HCT116 (cell line): ENCODE results near the gene THSD4. TPM values are rescaled to one million over a fixed set of nuclear protein-coding genes. Genes with fewer than 3 reads are reported as not detected.

ENCODE experiments used
- ATAC-seq: fragments of 200-7000 bp; cut with Tn5 transposase; 2 replicates; pipeline ENCODE4 v1.9.1; 2020; ENCODE audit warnings: mild to moderate bottlenecking, moderate library complexity
- BruUV-seq: library from RNA; stranded (reverse); fragments of 400-500 nt; replicated peaks from 2 replicates; lab custom pipeline; 2021; lab: Mats Ljungman, UMichigan
- CTCF ChIA-PET: fragments of 300-600 bp; sonication (Branson Sonifier 250); formaldehyde crosslinking; loops from one replicate; lab custom pipeline; 2021; ENCODE audit warnings: antibody characterized with exemption; lab: Charles Lee
- POLR2A ChIA-PET: fragments of 300-600, 350-600 bp; sonication (Branson Sonifier 250); formaldehyde crosslinking; loops from one replicate; lab custom pipeline; 2021; ENCODE audit warnings: antibody characterized with exemption; lab: Charles Lee
- RAD21 ChIA-PET, 2 experiments: fragments of 300-600 bp; sonication (Branson Sonifier 250); formaldehyde crosslinking; loops; one replicate each; lab custom pipeline; 2023; ENCODE audit warnings: low total read pairs in 2 of 2; ENCODE audit not compliant: uncharacterized antibody in 2 of 2, unreplicated experiment in 2 of 2, low non-redundant PET in 1 of 2; lab: Charles Lee
- DNase-seq: peaks from one replicate; pipeline ENCODE4 v3.0.0-alpha.2; 2010; ENCODE audit warnings: low read depth, low spot score
- H2AFZ ChIP-seq: fragments of 200-600 bp; shearing (Covaris generic), sonication (generic); 2 replicates; pipeline ENCODE4 v1.6.1; 2017; ENCODE audit warnings: low read depth, mixed run types, mixed read lengths, antibody characterized with exemption, low read length; ENCODE audit not compliant: poor library complexity, severe bottlenecking
- H3K27ac ChIP-seq: 2 replicates; pipeline ENCODE4 v1.5.1; 2012; ENCODE audit warnings: low read depth, low read length
- H3K27me3 ChIP-seq: fragments of 200-600 bp; sonication (generic); 2 replicates; pipeline ENCODE4 v1.6.1; 2016; ENCODE audit warnings: mixed run types, low read length, mixed read lengths; ENCODE audit not compliant: insufficient read depth
- H3K36me3 ChIP-seq, 2 experiments: fragments of 200-500 bp in 1 of 2; fragments of 200-600 bp in 1 of 2; sonication (Bioruptor generic) in 1 of 2; sonication (generic) in 1 of 2; 2 replicates each; pipeline versions ENCODE4 v1.5.1 to v1.6.1; 2014 to 2016; ENCODE audit warnings: low read length in 2 of 2, inconsistent platforms in 1 of 2, mixed read lengths in 1 of 2, mixed run types in 1 of 2; ENCODE audit not compliant: insufficient read depth in 2 of 2, control insufficient read depth in 1 of 2
- H3K4me1 ChIP-seq, 2 experiments: fragments of 200-600 bp in 1 of 2; sonication (generic) in 1 of 2; 2 replicates each; pipeline versions ENCODE4 v1.5.1 to v1.6.1; 2012 to 2017; ENCODE audit warnings: low read length in 2 of 2, inconsistent platforms in 1 of 2, mild to moderate bottlenecking in 1 of 2, mixed read lengths in 1 of 2, mixed run types in 1 of 2, moderate library complexity in 1 of 2; ENCODE audit not compliant: insufficient read depth in 2 of 2, control insufficient read depth in 1 of 2
- H3K4me2 ChIP-seq: fragments of 200-600 bp; sonication (generic); 2 replicates; pipeline ENCODE4 v1.6.1; 2017; ENCODE audit warnings: mixed run types, low read length, mixed read lengths
- H3K4me3 ChIP-seq, 2 experiments: fragments of 200-600 bp in 1 of 2; sonication (generic) in 1 of 2; replicated peaks in 1 of 2; 2 replicates each; pipeline ENCODE4 v1.5.1; 2011 to 2016; ENCODE audit warnings: low read length in 2 of 2, control low read depth in 1 of 2, low read depth in 1 of 2, mild to moderate bottlenecking in 1 of 2, mixed read lengths in 1 of 2, mixed run types in 1 of 2
- H3K79me2 ChIP-seq: fragments of 200-600 bp; sonication (generic); 2 replicates; pipeline ENCODE4 v1.6.1; 2017; ENCODE audit warnings: mild to moderate bottlenecking, mixed run types, low read length, moderate library complexity, mixed read lengths; ENCODE audit not compliant: insufficient read depth
- H3K9ac ChIP-seq: fragments of 200-600 bp; sonication (generic); 2 replicates; pipeline ENCODE4 v1.6.1; 2016; ENCODE audit warnings: low read length, mixed read lengths
- H3K9me2 ChIP-seq: fragments of 200-600 bp; sonication (generic), shearing (Covaris generic); 2 replicates; pipeline ENCODE4 v1.6.1; 2017; ENCODE audit warnings: mixed run types, mild to moderate bottlenecking, moderate library complexity; ENCODE audit not compliant: insufficient read depth
- H3K9me3 ChIP-seq, 2 experiments: fragments of 200-500 bp in 1 of 2; fragments of 200-600 bp in 1 of 2; sonication (Bioruptor generic) in 1 of 2; sonication (generic) in 1 of 2; 2 replicates each; pipeline ENCODE4 v1.6.1; 2014 to 2017; ENCODE audit warnings: low read length in 2 of 2, mixed read lengths in 2 of 2, inconsistent platforms in 1 of 2, low read depth in 1 of 2, mild to moderate bottlenecking in 1 of 2, mixed run types in 1 of 2, moderate library complexity in 1 of 2; ENCODE audit not compliant: control insufficient read depth in 1 of 2, insufficient read depth in 1 of 2
- H4K20me1 ChIP-seq: fragments of 200-600 bp; sonication (generic), shearing (Covaris generic); 2 replicates; pipeline ENCODE4 v1.6.1; 2017; ENCODE audit warnings: mixed run types, mild to moderate bottlenecking, moderate library complexity; ENCODE audit not compliant: insufficient read depth
- CBX3 ChIP-seq: IDR thresholded peaks from 2 replicates; pipeline ENCODE4 v1.6.1; 2012; ENCODE audit warnings: low read depth
- EZH2phosphoT487 ChIP-seq: fragments of 200-600 bp; IDR thresholded peaks from 2 replicates; pipeline ENCODE4 v1.6.1; 2018; ENCODE audit warnings: antibody characterized with exemption, borderline replicate concordance
- FOSL1 ChIP-seq: IDR thresholded peaks from 2 replicates; pipeline ENCODE4 v1.6.1; 2012; ENCODE audit warnings: low read depth
- SIN3A ChIP-seq: IDR thresholded peaks from 2 replicates; pipeline ENCODE4 v1.6.1; 2012; ENCODE audit warnings: low read depth
- SRF ChIP-seq: IDR thresholded peaks from 2 replicates; pipeline ENCODE4 v1.6.1; 2012; ENCODE audit warnings: low read depth
- YY1 ChIP-seq: IDR thresholded peaks from 2 replicates; pipeline ENCODE4 v1.6.1; 2011; ENCODE audit warnings: low read length, low read depth, moderate library complexity, mild to moderate bottlenecking; ENCODE audit not compliant: insufficient replicate concordance; ENCODE audit errors: extremely low read depth
- intact Hi-C: fragments of 100-400 bp; cut with micrococcal nuclease; formaldehyde crosslinking; loops from 2 replicates; pipeline ENCODE4 v1.10.0; 2022
- total RNA-seq: library from RNA; stranded (reverse); gene quantifications from one replicate; pipeline ENCODE4 v1.2.1, GENCODE V29; 2021; ENCODE audit not compliant: unreplicated experiment
- TF ChIP-seq, protein P1 (sequence below): IDR thresholded peaks from 2 replicates; pipeline ENCODE4 v1.6.1; 2012; ENCODE audit warnings: low read depth
- TF ChIP-seq, protein P2 (sequence below), 3 experiments: fragments of 200-600 bp in 1 of 3; sonication (generic) in 1 of 3; IDR thresholded peaks in 2 of 3; conservative IDR thresholded peaks in 1 of 3; 2 replicates each; pipeline ENCODE4 v1.5.1; 2012 to 2017; ENCODE audit warnings: low read depth in 2 of 3, low read length in 2 of 3, antibody characterized with exemption in 1 of 3, borderline replicate concordance in 1 of 3, control low read depth in 1 of 3, mild to moderate bottlenecking in 1 of 3, mixed read lengths in 1 of 3, mixed run types in 1 of 3, moderate library complexity in 1 of 3; ENCODE audit not compliant: insufficient read depth in 1 of 3
- TF ChIP-seq, protein P3 (sequence below): IDR thresholded peaks from 2 replicates; pipeline ENCODE4 v1.6.1; 2012
- TF ChIP-seq, protein P4 (sequence below): IDR thresholded peaks from 2 replicates; pipeline ENCODE4 v1.6.1; 2012

The THSD4 gene
- total RNA-seq, 1 experiment from 2014 or later: 30.5 TPM

DNA sequence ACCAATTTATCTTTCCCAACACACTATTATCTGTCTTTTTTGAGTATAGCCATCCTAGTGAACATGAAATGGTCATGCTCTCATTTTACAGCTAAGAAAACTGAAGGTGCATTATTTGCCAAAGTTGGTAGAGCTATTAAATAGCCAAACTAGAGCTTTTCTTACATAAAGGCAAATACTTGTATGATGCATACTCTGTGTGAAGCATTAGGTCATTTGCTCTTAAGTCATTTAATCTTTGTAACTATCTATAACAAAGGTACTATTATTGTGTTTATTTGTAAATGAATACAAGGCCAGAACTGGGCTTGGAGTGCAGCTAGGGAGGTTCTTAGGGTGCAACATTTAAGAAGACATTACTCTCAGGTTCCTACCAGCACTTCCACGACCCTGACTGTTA lies 123.7 kb downstream of the THSD4 start:
- Histone ChIP-seq H3K36me3 (no peaks in the 10 kb centered on the region), H2AFZ (no peak overlapping the region), H3K27ac (no peak overlapping the region), H3K9me3 (no peaks in the 10 kb centered on the region), H4K20me1 (no peaks in the 10 kb centered on the region), H3K9ac (no peak overlapping the region), H3K27me3 (no peaks in the 10 kb centered on the region), H3K9me2 (no peaks in the 10 kb centered on the region), H3K4me1 (peaks cover 0 to 16% of the 10 kb centered on the region in 2 experiments; a peak in 2 of 4 replicates), H3K79me2 (no peaks in the 10 kb centered on the region), H3K4me3 (no peak overlapping the region), H3K4me2 (no peak overlapping the region)
- intact Hi-C loops: no loop called here
- no peak for TF ChIP-seq SRF
- TF ChIP-seq SIN3A: no peak
- TF ChIP-seq EZH2phosphoT487: no peak
- TF ChIP-seq, protein P1, sequence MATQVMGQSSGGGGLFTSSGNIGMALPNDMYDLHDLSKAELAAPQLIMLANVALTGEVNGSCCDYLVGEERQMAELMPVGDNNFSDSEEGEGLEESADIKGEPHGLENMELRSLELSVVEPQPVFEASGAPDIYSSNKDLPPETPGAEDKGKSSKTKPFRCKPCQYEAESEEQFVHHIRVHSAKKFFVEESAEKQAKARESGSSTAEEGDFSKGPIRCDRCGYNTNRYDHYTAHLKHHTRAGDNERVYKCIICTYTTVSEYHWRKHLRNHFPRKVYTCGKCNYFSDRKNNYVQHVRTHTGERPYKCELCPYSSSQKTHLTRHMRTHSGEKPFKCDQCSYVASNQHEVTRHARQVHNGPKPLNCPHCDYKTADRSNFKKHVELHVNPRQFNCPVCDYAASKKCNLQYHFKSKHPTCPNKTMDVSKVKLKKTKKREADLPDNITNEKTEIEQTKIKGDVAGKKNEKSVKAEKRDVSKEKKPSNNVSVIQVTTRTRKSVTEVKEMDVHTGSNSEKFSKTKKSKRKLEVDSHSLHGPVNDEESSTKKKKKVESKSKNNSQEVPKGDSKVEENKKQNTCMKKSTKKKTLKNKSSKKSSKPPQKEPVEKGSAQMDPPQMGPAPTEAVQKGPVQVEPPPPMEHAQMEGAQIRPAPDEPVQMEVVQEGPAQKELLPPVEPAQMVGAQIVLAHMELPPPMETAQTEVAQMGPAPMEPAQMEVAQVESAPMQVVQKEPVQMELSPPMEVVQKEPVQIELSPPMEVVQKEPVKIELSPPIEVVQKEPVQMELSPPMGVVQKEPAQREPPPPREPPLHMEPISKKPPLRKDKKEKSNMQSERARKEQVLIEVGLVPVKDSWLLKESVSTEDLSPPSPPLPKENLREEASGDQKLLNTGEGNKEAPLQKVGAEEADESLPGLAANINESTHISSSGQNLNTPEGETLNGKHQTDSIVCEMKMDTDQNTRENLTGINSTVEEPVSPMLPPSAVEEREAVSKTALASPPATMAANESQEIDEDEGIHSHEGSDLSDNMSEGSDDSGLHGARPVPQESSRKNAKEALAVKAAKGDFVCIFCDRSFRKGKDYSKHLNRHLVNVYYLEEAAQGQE: no peak
- ATAC-seq: no peak
- POLR2A ChIA-PET: interaction anchor here (1.6 kb wide), 1 partner anchor 49 kb away, joined by 3 read pairs; no protein-coding TSS in a partner anchor
- no peak for DNase-seq
- BruUV-seq: no TSS peak
- CTCF ChIA-PET: no interaction called here
- RAD21 ChIA-PET: no interaction called here

DNA sequence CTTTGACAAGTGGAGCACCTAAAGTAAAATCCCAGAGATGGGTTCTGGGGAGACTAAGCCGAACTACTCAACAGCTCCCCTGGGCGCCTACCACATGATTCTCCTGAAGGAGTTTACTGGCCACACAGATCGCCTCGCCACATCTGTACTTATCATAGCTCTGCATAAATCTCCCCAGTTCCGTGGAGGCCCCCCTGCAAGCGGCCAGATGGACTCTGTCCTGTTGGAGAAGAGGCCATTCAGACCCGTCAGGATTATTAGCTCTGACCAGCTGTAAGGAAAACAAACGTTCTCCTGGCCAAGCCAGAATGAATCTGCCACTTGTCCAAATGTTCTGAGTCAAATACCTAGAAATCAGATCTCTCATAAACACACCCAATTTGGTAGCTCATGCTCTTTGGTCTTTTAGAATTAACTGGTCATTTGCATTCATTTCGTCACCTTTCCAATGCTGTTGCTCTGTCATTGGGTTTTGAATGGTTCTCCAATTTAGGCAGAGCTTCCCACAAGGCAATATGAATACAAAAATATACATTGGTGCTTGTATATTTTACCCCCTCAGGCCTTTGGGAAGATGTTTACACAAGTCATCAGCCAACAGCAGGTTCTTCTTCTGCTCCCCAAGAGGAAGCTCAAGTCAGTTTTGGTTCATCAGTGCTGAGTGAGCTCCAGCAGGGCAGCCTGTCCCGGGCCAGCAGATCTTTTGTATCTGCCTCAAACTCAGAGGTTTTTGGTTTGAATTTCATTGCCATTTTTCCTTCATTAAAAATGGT lies 124.5 kb downstream of the THSD4 start:
- ATAC-seq: no peak
- TF ChIP-seq, protein P2, sequence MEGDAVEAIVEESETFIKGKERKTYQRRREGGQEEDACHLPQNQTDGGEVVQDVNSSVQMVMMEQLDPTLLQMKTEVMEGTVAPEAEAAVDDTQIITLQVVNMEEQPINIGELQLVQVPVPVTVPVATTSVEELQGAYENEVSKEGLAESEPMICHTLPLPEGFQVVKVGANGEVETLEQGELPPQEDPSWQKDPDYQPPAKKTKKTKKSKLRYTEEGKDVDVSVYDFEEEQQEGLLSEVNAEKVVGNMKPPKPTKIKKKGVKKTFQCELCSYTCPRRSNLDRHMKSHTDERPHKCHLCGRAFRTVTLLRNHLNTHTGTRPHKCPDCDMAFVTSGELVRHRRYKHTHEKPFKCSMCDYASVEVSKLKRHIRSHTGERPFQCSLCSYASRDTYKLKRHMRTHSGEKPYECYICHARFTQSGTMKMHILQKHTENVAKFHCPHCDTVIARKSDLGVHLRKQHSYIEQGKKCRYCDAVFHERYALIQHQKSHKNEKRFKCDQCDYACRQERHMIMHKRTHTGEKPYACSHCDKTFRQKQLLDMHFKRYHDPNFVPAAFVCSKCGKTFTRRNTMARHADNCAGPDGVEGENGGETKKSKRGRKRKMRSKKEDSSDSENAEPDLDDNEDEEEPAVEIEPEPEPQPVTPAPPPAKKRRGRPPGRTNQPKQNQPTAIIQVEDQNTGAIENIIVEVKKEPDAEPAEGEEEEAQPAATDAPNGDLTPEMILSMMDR (IDR thresholded peaks at IDR 0.05 in 2 of 3, conservative IDR thresholded peaks at IDR 0.05 in 1 of 3; ENCODE audit: borderline replicate concordance in 1 of 3, insufficient read depth in 1 of 3, low read depth in 2 of 3, low read length in 2 of 3): no peak
- TF ChIP-seq YY1 (no peak), FOSL1 (no peak), CBX3 (no peak)
- TF ChIP-seq, protein P3, sequence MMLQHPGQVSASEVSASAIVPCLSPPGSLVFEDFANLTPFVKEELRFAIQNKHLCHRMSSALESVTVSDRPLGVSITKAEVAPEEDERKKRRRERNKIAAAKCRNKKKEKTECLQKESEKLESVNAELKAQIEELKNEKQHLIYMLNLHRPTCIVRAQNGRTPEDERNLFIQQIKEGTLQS: no peak
- TF ChIP-seq, protein P4, sequence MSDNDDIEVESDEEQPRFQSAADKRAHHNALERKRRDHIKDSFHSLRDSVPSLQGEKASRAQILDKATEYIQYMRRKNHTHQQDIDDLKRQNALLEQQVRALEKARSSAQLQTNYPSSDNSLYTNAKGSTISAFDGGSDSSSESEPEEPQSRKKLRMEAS: no peak

More for the DNA sequence above, 124.5 kb downstream of the THSD4 start:
- ChIA-PET POLR2A (interaction anchor here (0.6 to 1.6 kb wide), 2 partner anchors 42 to 48 kb away, joined by 3 to 4 read pairs; no protein-coding TSS in a partner anchor), RAD21 (no interaction called here), CTCF (no interaction called here)
- Histone ChIP-seq H3K27me3 (no peaks in the 10 kb centered on the region), H3K36me3 (no peaks in the 10 kb centered on the region), H3K4me1 (peaks cover 0 to 16% of the 10 kb centered on the region in 2 experiments; a peak in 2 of 4 replicates), H3K4me2 (no peak overlapping the region), H3K9me3 (no peaks in the 10 kb centered on the region), H2AFZ (no peak overlapping the region), H4K20me1 (no peaks in the 10 kb centered on the region), H3K27ac (no peak overlapping the region), H3K4me3 (no peak overlapping the region), H3K79me2 (no peaks in the 10 kb centered on the region), H3K9ac (no peak overlapping the region), H3K9me2 (no peaks in the 10 kb centered on the region)
- no TSS peak for BruUV-seq
- DNase-seq: no peak
- intact Hi-C loops: no loop called here
